GM12878 (cell line): ENCODE results near the gene LPIN2. TPM values are rescaled to one million over a fixed set of nuclear protein-coding genes. Genes with fewer than 3 reads are reported as not detected.

ENCODE experiments used
- ATF7 ChIP-seq: fragments of 450-650 bp; IDR thresholded peaks from 2 replicates; pipeline ENCODE4 v1.6.1; 2016; ENCODE audit warnings: low read depth, mild to moderate bottlenecking
- BCLAF1 ChIP-seq: fragments of 450-650 bp; IDR thresholded peaks from 2 replicates; pipeline ENCODE4 v1.6.1; 2017; ENCODE audit warnings: antibody characterized with exemption, mild to moderate bottlenecking, moderate library complexity
- CBFB ChIP-seq: IDR thresholded peaks from 2 replicates; pipeline ENCODE4 v1.6.1; 2016; ENCODE audit warnings: antibody characterized with exemption, low read depth
- CHD2 ChIP-seq: IDR thresholded peaks from 2 replicates; pipeline ENCODE4 v1.6.1; 2011; ENCODE audit warnings: low read depth, low read length, improper control_type of control experiment, borderline replicate concordance
- ELK1 ChIP-seq: IDR thresholded peaks from 2 replicates; pipeline ENCODE4 v1.6.1; 2012; ENCODE audit warnings: low read depth, low read length, improper control_type of control experiment
- EP300 ChIP-seq, 2 experiments: fragments of 150-350 bp in 1 of 2; IDR thresholded peaks; 2 replicates each; pipeline ENCODE4 v1.6.1; 2011 to 2012; ENCODE audit warnings: low read depth in 2 of 2, low read length in 2 of 2, borderline replicate concordance in 1 of 2, improper control_type of control experiment in 1 of 2, inconsistent platforms in 1 of 2; ENCODE audit not compliant: control insufficient read depth in 1 of 2
- HDGF ChIP-seq: fragments of 450-650 bp; IDR thresholded peaks from 2 replicates; pipeline ENCODE4 v1.6.1; 2016; ENCODE audit warnings: antibody characterized with exemption
- MTA2 ChIP-seq: fragments of 450-650 bp; IDR thresholded peaks from 2 replicates; pipeline ENCODE4 v1.6.1; 2016; ENCODE audit warnings: low read depth, mild to moderate bottlenecking, moderate library complexity
- MYC ChIP-seq: IDR thresholded peaks from 2 replicates; pipeline ENCODE4 v1.6.1; 2011; ENCODE audit warnings: mild to moderate bottlenecking, low read length, moderate library complexity, inconsistent platforms; ENCODE audit not compliant: insufficient read depth, insufficient replicate concordance, insufficient read length, severe bottlenecking
- NFIC ChIP-seq: IDR thresholded peaks from 2 replicates; pipeline ENCODE4 v1.6.1; 2012; ENCODE audit warnings: low read depth, mild to moderate bottlenecking, inconsistent platforms, low read length, moderate library complexity
- NFYB ChIP-seq: IDR thresholded peaks from 2 replicates; pipeline ENCODE4 v1.6.1; 2011; ENCODE audit warnings: low read depth, mild to moderate bottlenecking, low read length, improper control_type of control experiment, moderate library complexity; ENCODE audit not compliant: insufficient read depth
- RAD21 ChIP-seq: IDR thresholded peaks from 2 replicates; pipeline ENCODE4 v1.6.1; 2011; ENCODE audit warnings: mild to moderate bottlenecking, low read depth, low read length, moderate library complexity; ENCODE audit not compliant: insufficient read depth
- STAT1 ChIP-seq: fragments of 450-650 bp; conservative IDR thresholded peaks from 2 replicates; pipeline ENCODE4 v1.6.1; 2014; ENCODE audit warnings: antibody characterized with exemption, mild to moderate bottlenecking
- TBL1XR1 ChIP-seq: IDR thresholded peaks from 2 replicates; pipeline ENCODE4 v1.6.1; 2012; ENCODE audit warnings: low read depth, low read length, improper control_type of control experiment
- TCF3 ChIP-seq: IDR thresholded peaks from 2 replicates; pipeline ENCODE4 v1.6.1; 2012; ENCODE audit warnings: low read depth, mild to moderate bottlenecking, low read length, borderline replicate concordance; ENCODE audit not compliant: insufficient read depth
- ZNF24 ChIP-seq: fragments of 450-650 bp; IDR thresholded peaks from 2 replicates; pipeline ENCODE4 v1.6.1; 2017; ENCODE audit warnings: antibody characterized with exemption, mild to moderate bottlenecking
- polyA plus RNA-seq, 11 experiments: library from polyadenylated mRNA; depleted of rRNA in 4 of 11; unstranded in 6 of 11; stranded (reverse) in 5 of 11; fragments of >200 nt; fragmentation: Nextera tagmentation in 4 of 11; fragmentation: Illumina TruSeq in 1 of 11; extraction: Ambion mirVana in 4 of 11; extraction: Trizol in 1 of 11; gene quantifications; 1 replicate in 1 of 11; 2 replicates in 10 of 11; pipeline versions ENCODE4 v1.2.1 to v1.2.3, GENCODE V29; 2011 to 2016; ENCODE audit warnings: inconsistent platforms in 2 of 11, missing spikeins in 2 of 11, low read depth in 1 of 11
- total RNA-seq, 4 experiments: library from RNA; depleted of rRNA in 3 of 4; stranded (reverse); fragments of >200 nt in 3 of 4; fragmentation: Illumina TruSeq in 1 of 4; extraction: Trizol in 1 of 4; gene quantifications; 2 replicates each; pipeline versions ENCODE4 v1.2.1 to v1.2.3, GENCODE V29; 2013 to 2021
- TF ChIP-seq, protein P1 (sequence below): fragments of 450-650 bp; IDR thresholded peaks from 2 replicates; pipeline ENCODE4 v1.6.1; 2017; ENCODE audit warnings: mild to moderate bottlenecking, moderate library complexity
- TF ChIP-seq, protein P2 (sequence below): IDR thresholded peaks from 2 replicates; pipeline ENCODE4 v1.6.1; 2012; ENCODE audit warnings: low read depth, low read length, improper control_type of control experiment
- TF ChIP-seq, protein P3 (sequence below): fragments of 450-650 bp; conservative IDR thresholded peaks from 2 replicates; pipeline ENCODE4 v1.6.1; 2017; ENCODE audit warnings: mild to moderate bottlenecking, moderate library complexity

Gene LPIN2
- total and polyA plus RNA-seq, 10 of the 15 experiments (the other 5 are each of a cell fraction or from before 2014, with no cell fraction given) = 4.1 to 28.0 (median 15.9) TPM

DNA sequence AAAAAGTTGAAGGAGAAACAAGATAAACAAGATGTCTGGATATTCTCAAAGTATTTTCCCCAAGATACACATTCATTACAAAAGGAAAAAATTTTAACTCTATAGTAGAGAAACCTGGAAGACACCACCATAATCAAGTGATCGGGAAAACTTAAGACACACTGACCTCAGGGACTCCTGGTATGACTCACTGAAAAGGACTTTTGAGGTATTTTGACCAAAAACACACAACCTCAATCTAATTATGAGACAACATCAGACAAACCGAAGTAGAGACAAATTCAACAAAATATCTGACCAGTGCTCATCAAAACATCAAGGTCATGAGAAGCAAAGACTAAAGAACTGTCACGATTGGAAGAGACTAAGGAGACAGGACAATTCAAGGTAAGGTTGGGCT is 34.7 kb downstream of the LPIN2 start (continued):
- TF ChIP-seq, protein P1, sequence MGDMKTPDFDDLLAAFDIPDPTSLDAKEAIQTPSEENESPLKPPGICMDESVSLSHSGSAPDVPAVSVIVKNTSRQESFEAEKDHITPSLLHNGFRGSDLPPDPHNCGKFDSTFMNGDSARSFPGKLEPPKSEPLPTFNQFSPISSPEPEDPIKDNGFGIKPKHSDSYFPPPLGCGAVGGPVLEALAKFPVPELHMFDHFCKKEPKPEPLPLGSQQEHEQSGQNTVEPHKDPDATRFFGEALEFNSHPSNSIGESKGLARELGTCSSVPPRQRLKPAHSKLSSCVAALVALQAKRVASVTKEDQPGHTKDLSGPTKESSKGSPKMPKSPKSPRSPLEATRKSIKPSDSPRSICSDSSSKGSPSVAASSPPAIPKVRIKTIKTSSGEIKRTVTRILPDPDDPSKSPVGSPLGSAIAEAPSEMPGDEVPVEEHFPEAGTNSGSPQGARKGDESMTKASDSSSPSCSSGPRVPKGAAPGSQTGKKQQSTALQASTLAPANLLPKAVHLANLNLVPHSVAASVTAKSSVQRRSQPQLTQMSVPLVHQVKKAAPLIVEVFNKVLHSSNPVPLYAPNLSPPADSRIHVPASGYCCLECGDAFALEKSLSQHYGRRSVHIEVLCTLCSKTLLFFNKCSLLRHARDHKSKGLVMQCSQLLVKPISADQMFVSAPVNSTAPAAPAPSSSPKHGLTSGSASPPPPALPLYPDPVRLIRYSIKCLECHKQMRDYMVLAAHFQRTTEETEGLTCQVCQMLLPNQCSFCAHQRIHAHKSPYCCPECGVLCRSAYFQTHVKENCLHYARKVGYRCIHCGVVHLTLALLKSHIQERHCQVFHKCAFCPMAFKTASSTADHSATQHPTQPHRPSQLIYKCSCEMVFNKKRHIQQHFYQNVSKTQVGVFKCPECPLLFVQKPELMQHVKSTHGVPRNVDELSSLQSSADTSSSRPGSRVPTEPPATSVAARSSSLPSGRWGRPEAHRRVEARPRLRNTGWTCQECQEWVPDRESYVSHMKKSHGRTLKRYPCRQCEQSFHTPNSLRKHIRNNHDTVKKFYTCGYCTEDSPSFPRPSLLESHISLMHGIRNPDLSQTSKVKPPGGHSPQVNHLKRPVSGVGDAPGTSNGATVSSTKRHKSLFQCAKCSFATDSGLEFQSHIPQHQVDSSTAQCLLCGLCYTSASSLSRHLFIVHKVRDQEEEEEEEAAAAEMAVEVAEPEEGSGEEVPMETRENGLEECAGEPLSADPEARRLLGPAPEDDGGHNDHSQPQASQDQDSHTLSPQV = no peak
- TF ChIP-seq, protein P2, sequence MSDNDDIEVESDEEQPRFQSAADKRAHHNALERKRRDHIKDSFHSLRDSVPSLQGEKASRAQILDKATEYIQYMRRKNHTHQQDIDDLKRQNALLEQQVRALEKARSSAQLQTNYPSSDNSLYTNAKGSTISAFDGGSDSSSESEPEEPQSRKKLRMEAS = no peak
- TF ChIP-seq, protein P3, sequence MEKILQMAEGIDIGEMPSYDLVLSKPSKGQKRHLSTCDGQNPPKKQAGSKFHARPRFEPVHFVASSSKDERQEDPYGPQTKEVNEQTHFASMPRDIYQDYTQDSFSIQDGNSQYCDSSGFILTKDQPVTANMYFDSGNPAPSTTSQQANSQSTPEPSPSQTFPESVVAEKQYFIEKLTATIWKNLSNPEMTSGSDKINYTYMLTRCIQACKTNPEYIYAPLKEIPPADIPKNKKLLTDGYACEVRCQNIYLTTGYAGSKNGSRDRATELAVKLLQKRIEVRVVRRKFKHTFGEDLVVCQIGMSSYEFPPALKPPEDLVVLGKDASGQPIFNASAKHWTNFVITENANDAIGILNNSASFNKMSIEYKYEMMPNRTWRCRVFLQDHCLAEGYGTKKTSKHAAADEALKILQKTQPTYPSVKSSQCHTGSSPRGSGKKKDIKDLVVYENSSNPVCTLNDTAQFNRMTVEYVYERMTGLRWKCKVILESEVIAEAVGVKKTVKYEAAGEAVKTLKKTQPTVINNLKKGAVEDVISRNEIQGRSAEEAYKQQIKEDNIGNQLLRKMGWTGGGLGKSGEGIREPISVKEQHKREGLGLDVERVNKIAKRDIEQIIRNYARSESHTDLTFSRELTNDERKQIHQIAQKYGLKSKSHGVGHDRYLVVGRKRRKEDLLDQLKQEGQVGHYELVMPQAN = no peak; the same call in 1 of the 2 replicates
- TF ChIP-seq BCLAF1 (no peak), RAD21 (no peak), TCF3 (no peak), EP300 (IDR thresholded peaks at IDR 0.05; ENCODE audit: borderline replicate concordance in 1 of 2, control insufficient read depth in 1 of 2, low read depth in 2 of 2, low read length in 2 of 2) (peak; percentile 49 to 63; a peak in 2 of 4 replicates), MYC (no peak), CBFB (peak; percentile 68; the same call in 1 of the 2 replicates), MTA2 (peak; percentile 89), NFIC (peak; percentile 93), TBL1XR1 (no peak), CHD2 (no peak), ELK1 (no peak), NFYB (no peak), ZNF24 (no peak), ATF7 (peak; percentile 47; the same call in 1 of the 2 replicates), HDGF (no peak), STAT1 (no peak)
